HG03108 (cell line): ENCODE data around the gene SPATA24.
A peak's percentile ranks its signal among the peaks of the same experiment; 100 is the strongest.
"Not testable (repeated sequence)": the region's sequence is repeated elsewhere in the genome, so short reads cannot be mapped to it uniquely, and the experiment has no call there.

ENCODE experiments used
- ATAC-seq: cut with Tn5 transposase; IDR thresholded peaks from one replicate; pipeline ENCODE4 v1.9.1; 2021; ENCODE audit warnings: moderate library complexity; ENCODE audit not compliant: unreplicated experiment

The SPATA24 gene

GRCh38 chr5:139403787-139404483 is at the start of gene SPATA24:
TSS of gene SPATA24 (minus strand) at chr5:139404089. CDS start at chr5:139404060, 29 bp downstream.
- ATAC-seq = peak; percentile 85

GRCh38 chr5:139451878-139452660 is 48.2 kb upstream of the SPATA24 start:
- no peak for ATAC-seq

- no peak for ATAC-seq
These were observed 47.3 kb upstream of the SPATA24 start for GRCh38 chr5:139451176-139451575.

- no peak for ATAC-seq
These were observed 43.3 kb upstream of the SPATA24 start for GRCh38 chr5:139446956-139447779.

GRCh38 chr5:139445325-139446170 is 41.7 kb upstream of the SPATA24 start:
- no peak for ATAC-seq

- ATAC-seq = no peak
These were observed 40.1 kb upstream of the SPATA24 start for GRCh38 chr5:139443831-139444453.

- not testable (repeated sequence) for ATAC-seq
These were observed 36.5 kb upstream of the SPATA24 start for GRCh38 chr5:139440416-139440815.

GRCh38 chr5:139439013-139439903 is 35.4 kb upstream of the SPATA24 start, which contains the start of gene DNAJC18:
TSS of gene DNAJC18 (minus strand) at chr5:139439525. CDS start at chr5:139439445, 80 bp downstream.
- peak; percentile 82 for ATAC-seq

- no peak for ATAC-seq
These were observed 34.8 kb upstream of the SPATA24 start for GRCh38 chr5:139438707-139439012.

GRCh38 chr5:139435676-139436075 is 31.8 kb upstream of the SPATA24 start:
- ATAC-seq = no peak

GRCh38 chr5:139431706-139432105 is 27.8 kb upstream of the SPATA24 start:
- ATAC-seq = no peak

GRCh38 chr5:139430015-139430414 is 26.1 kb upstream of the SPATA24 start:
- no peak for ATAC-seq

- no peak for ATAC-seq
These were observed 22.5 kb upstream of the SPATA24 start for GRCh38 chr5:139426203-139426885.

GRCh38 chr5:139425497-139425896 is 21.6 kb upstream of the SPATA24 start:
- ATAC-seq = no peak

GRCh38 chr5:139422307-139422893 is 18.5 kb upstream of the SPATA24 start:
- ATAC-seq = no peak

- no peak for ATAC-seq
These were observed 15.6 kb upstream of the SPATA24 start for GRCh38 chr5:139419226-139420192.

GRCh38 chr5:139418793-139419192 is 14.9 kb upstream of the SPATA24 start:
- no peak for ATAC-seq
